H1 (cell line): ENCODE results near the gene PLK1. TPM values are rescaled to one million over a fixed set of nuclear protein-coding genes. Genes with fewer than 3 reads are reported as not detected.

ENCODE experiments used
- CHD2 ChIP-seq: IDR thresholded peaks from 2 replicates; pipeline ENCODE4 v1.6.1; 2012; ENCODE audit warnings: low read length, improper control_type of control experiment
- polyA plus RNA-seq, 7 experiments: library from polyadenylated mRNA; depleted of rRNA in 3 of 7; stranded (reverse) in 5 of 7; unstranded in 2 of 7; fragments of >200 nt in 5 of 7; fragments of 200-250 nt in 2 of 7; gene quantifications; 1 replicate in 5 of 7; 2 replicates in 1 of 7; 4 replicates in 1 of 7; pipeline versions ENCODE4 v1.2.1 to v1.2.3, GENCODE V29; 2011 to 2013; ENCODE audit warnings: missing spikeins in 2 of 7, mixed read lengths in 2 of 7
- total RNA-seq: library from RNA; stranded (reverse); fragmentation: NEBNext Ultra II Directional; extraction: Animal tissue kit (Norgen Biotek cat#: 25700); gene quantifications from 2 replicates; pipeline ENCODE4 v1.2.1, GENCODE V29; 2021

Gene PLK1
- total and polyA plus RNA-seq, 2 of the 8 experiments (the other 6 are each of a cell fraction or from before 2014, with no cell fraction given), result 127 to 139 TPM

- no peak for TF ChIP-seq CHD2
These were observed 20.4 kb downstream of the PLK1 start (continued) for GRCh38 chr16:23699100-23699499.
